Activated naive CD8-positive, alpha-beta T cell (primary cell): ENCODE data around the gene PGK1.
"Not testable (repeated sequence)": the region's sequence is repeated elsewhere in the genome, so short reads cannot be mapped to it uniquely, and the experiment has no call there.

ENCODE experiments used
- H3K27ac Mint-ChIP-seq: one replicate; pipeline ENCODE4 v1.8.0; 2021; ENCODE audit warnings: mixed read lengths
- H3K27me3 Mint-ChIP-seq: one replicate; pipeline ENCODE4 v1.8.0; 2021; ENCODE audit warnings: mixed read lengths
- H3K36me3 Mint-ChIP-seq: one replicate; pipeline ENCODE4 v1.8.0; 2021; ENCODE audit warnings: mixed read lengths
- H3K4me1 Mint-ChIP-seq: one replicate; pipeline ENCODE4 v1.8.0; 2021; ENCODE audit warnings: low read depth, mixed read lengths
- H3K4me3 Mint-ChIP-seq: one replicate; pipeline ENCODE4 v1.8.0; 2021; ENCODE audit warnings: mild to moderate bottlenecking, mixed read lengths
- H3K9me3 Mint-ChIP-seq: one replicate; pipeline ENCODE4 v1.8.0; 2021; ENCODE audit warnings: low read depth, mixed read lengths

The PGK1 gene

GRCh38 chrX:78103623-78104446 lies at the start of gene PGK1:
TSS of gene PGK1 (plus strand) at chrX:78104248. CDS start at chrX:78104341, 93 bp downstream.
- H3K4me3 Mint-ChIP-seq, result peak within 1 kb of the TSS; percentile 95
- no peaks in the 10 kb centered on the region for H3K27me3 Mint-ChIP-seq
- peaks cover 17% of the 10 kb centered on the region for H3K36me3 Mint-ChIP-seq
- H3K4me1 Mint-ChIP-seq, result peaks cover 34% of the 10 kb centered on the region
- peak within 1 kb of the TSS; percentile 95 for H3K27ac Mint-ChIP-seq
- H3K9me3 Mint-ChIP-seq, result no peaks in the 10 kb centered on the region

- Mint-ChIP-seq H3K27me3 (no peaks in the 10 kb centered on the region), H3K4me3 (no peak overlapping the region), H3K36me3 (no peaks in the 10 kb centered on the region), H3K27ac (peak overlapping the region; percentile 10), H3K4me1 (peaks cover 10% of the 10 kb centered on the region), H3K9me3 (no peaks in the 10 kb centered on the region)
Measured at GRCh38 chrX:78063687-78064086, 40.4 kb upstream of the PGK1 start.

- Mint-ChIP-seq H3K27ac (no peak overlapping the region), H3K36me3 (no peaks in the 10 kb centered on the region), H3K4me3 (no peak overlapping the region), H3K27me3 (no peaks in the 10 kb centered on the region), H3K4me1 (peaks cover 10% of the 10 kb centered on the region), H3K9me3 (no peaks in the 10 kb centered on the region)
Measured at GRCh38 chrX:78064152-78064551, 39.9 kb upstream of the PGK1 start.

GRCh38 chrX:78064698-78065601 lies 39.1 kb upstream of the PGK1 start:
- peak overlapping the region; percentile 88 for H3K27ac Mint-ChIP-seq
- peak overlapping the region; percentile 17 for H3K4me3 Mint-ChIP-seq
- not testable (repeated sequence) for H3K36me3 Mint-ChIP-seq, H3K9me3 Mint-ChIP-seq, H3K27me3 Mint-ChIP-seq
- peaks cover 10% of the 10 kb centered on the region for H3K4me1 Mint-ChIP-seq

- no peaks in the 10 kb centered on the region for H3K9me3 Mint-ChIP-seq
- H3K36me3 Mint-ChIP-seq, result no peaks in the 10 kb centered on the region
- H3K4me1 Mint-ChIP-seq, result peaks cover 10% of the 10 kb centered on the region
- no peaks in the 10 kb centered on the region for H3K27me3 Mint-ChIP-seq
- no peak overlapping the region for H3K4me3 Mint-ChIP-seq
- no peak overlapping the region for H3K27ac Mint-ChIP-seq
Measured at GRCh38 chrX:78066110-78066509, 37.9 kb upstream of the PGK1 start.

GRCh38 chrX:78071331-78071730 lies 32.7 kb upstream of the PGK1 start:
- peaks cover 4% of the 10 kb centered on the region for H3K36me3 Mint-ChIP-seq
- H3K27me3 Mint-ChIP-seq, result no peaks in the 10 kb centered on the region
- H3K27ac Mint-ChIP-seq, result no peak overlapping the region
- no peak overlapping the region for H3K4me3 Mint-ChIP-seq
- H3K4me1 Mint-ChIP-seq, result peaks cover 23% of the 10 kb centered on the region
- H3K9me3 Mint-ChIP-seq, result peaks cover 4% of the 10 kb centered on the region

GRCh38 chrX:78073147-78074077 lies 30.6 kb upstream of the PGK1 start:
- Mint-ChIP-seq H3K4me3 (peak overlapping the region; percentile 30), H3K4me1 (peaks cover 23% of the 10 kb centered on the region), H3K27ac (peak overlapping the region; percentile 88)
- not testable (repeated sequence) for H3K36me3 Mint-ChIP-seq, H3K9me3 Mint-ChIP-seq, H3K27me3 Mint-ChIP-seq

- peaks cover 4% of the 10 kb centered on the region for H3K9me3 Mint-ChIP-seq
- no peak overlapping the region for H3K27ac Mint-ChIP-seq
- H3K27me3 Mint-ChIP-seq, result no peaks in the 10 kb centered on the region
- peaks cover 23% of the 10 kb centered on the region for H3K4me1 Mint-ChIP-seq
- peaks cover 4% of the 10 kb centered on the region for H3K36me3 Mint-ChIP-seq
- no peak overlapping the region for H3K4me3 Mint-ChIP-seq
Measured at GRCh38 chrX:78074088-78074487, 30.0 kb upstream of the PGK1 start.

- peaks cover 4% of the 10 kb centered on the region for H3K36me3 Mint-ChIP-seq
- H3K9me3 Mint-ChIP-seq, result peaks cover 4% of the 10 kb centered on the region
- H3K4me3 Mint-ChIP-seq, result no peak overlapping the region
- H3K27ac Mint-ChIP-seq, result peak overlapping the region; percentile 76
- peaks cover 23% of the 10 kb centered on the region for H3K4me1 Mint-ChIP-seq
- H3K27me3 Mint-ChIP-seq, result no peaks in the 10 kb centered on the region
Measured at GRCh38 chrX:78075787-78076389, 28.2 kb upstream of the PGK1 start.

GRCh38 chrX:78081413-78081812 lies 22.6 kb upstream of the PGK1 start:
- not testable (repeated sequence) for H3K9me3 Mint-ChIP-seq, H3K4me1 Mint-ChIP-seq, H3K27me3 Mint-ChIP-seq, H3K4me3 Mint-ChIP-seq, H3K36me3 Mint-ChIP-seq, H3K27ac Mint-ChIP-seq

- H3K27me3 Mint-ChIP-seq, result no peaks in the 10 kb centered on the region
- H3K9me3 Mint-ChIP-seq, result no peaks in the 10 kb centered on the region
- H3K4me3 Mint-ChIP-seq, result no peak overlapping the region
- peaks cover 2% of the 10 kb centered on the region for H3K36me3 Mint-ChIP-seq
- H3K4me1 Mint-ChIP-seq, result no peaks in the 10 kb centered on the region
- no peak overlapping the region for H3K27ac Mint-ChIP-seq
Measured at GRCh38 chrX:78092296-78092695, 11.8 kb upstream of the PGK1 start.

- H3K27me3 Mint-ChIP-seq, result no peaks in the 10 kb centered on the region
- no peaks in the 10 kb centered on the region for H3K36me3 Mint-ChIP-seq
- no peaks in the 10 kb centered on the region for H3K9me3 Mint-ChIP-seq
- H3K4me1 Mint-ChIP-seq, result peaks cover 11% of the 10 kb centered on the region
- no peak overlapping the region for H3K4me3 Mint-ChIP-seq
- H3K27ac Mint-ChIP-seq, result no peak overlapping the region
Measured at GRCh38 chrX:78098108-78098507, 5.9 kb upstream of the PGK1 start.

- H3K36me3 Mint-ChIP-seq, result peaks cover 11% of the 10 kb centered on the region
- no peak overlapping the region for H3K27ac Mint-ChIP-seq
- no peaks in the 10 kb centered on the region for H3K9me3 Mint-ChIP-seq
- H3K27me3 Mint-ChIP-seq, result no peaks in the 10 kb centered on the region
- H3K4me3 Mint-ChIP-seq, result no peak overlapping the region
- H3K4me1 Mint-ChIP-seq, result peaks cover 18% of the 10 kb centered on the region
Measured at GRCh38 chrX:78102091-78102490, 2.0 kb upstream of the PGK1 start.

GRCh38 chrX:78103001-78103622 lies 936 bp upstream of the PGK1 start:
- Mint-ChIP-seq H3K27ac (peak overlapping the region; percentile 86), H3K4me1 (peaks cover 27% of the 10 kb centered on the region), H3K27me3 (no peaks in the 10 kb centered on the region), H3K36me3 (peaks cover 17% of the 10 kb centered on the region), H3K4me3 (peak overlapping the region; percentile 95), H3K9me3 (no peaks in the 10 kb centered on the region)
